Lung (tissue), 12 donors: Measurements from ENCODE around the gene EML1. TPM values are rescaled to one million over a fixed set of nuclear protein-coding genes. Genes with fewer than 3 reads are reported as not detected.

Experiments used
- ATAC-seq: fragments of 200-7000 bp; cut with Tn5 transposase; one replicate; pipeline ENCODE4 v1.9.1; 2020; ENCODE audit warnings: moderate number of reproducible peaks; ENCODE audit not compliant: insufficient read depth, low FRiP score
- DNase-seq, 3 donors: peaks; one replicate each; pipeline ENCODE4 v3.0.0-alpha.2; 2013 to 2017
- H3K27ac ChIP-seq, 2 donors: one replicate each; pipeline ENCODE4 v1.5.1; 2013; ENCODE audit warnings: mild to moderate bottlenecking in 2 of 2, moderate library complexity in 2 of 2, control low read depth in 1 of 2, inconsistent platforms in 1 of 2, low read depth in 1 of 2, low read length in 1 of 2
- H3K27me3 ChIP-seq, 3 donors: one replicate each; pipeline ENCODE4 v1.5.1; 2013; ENCODE audit warnings: low read length in 2 of 3; ENCODE audit not compliant: control insufficient read depth in 3 of 3, insufficient read depth in 3 of 3
- H3K36me3 ChIP-seq, 4 donors: one replicate each; pipeline ENCODE4 v1.5.1; 2013; ENCODE audit warnings: low read length in 4 of 4, mild to moderate bottlenecking in 1 of 4, moderate library complexity in 1 of 4; ENCODE audit not compliant: control insufficient read depth in 4 of 4, insufficient read depth in 4 of 4
- H3K4me1 ChIP-seq, 5 donors: one replicate each; pipeline ENCODE4 v1.5.1; 2013; ENCODE audit warnings: low read length in 5 of 5, mild to moderate bottlenecking in 2 of 5, moderate library complexity in 1 of 5; ENCODE audit not compliant: control insufficient read depth in 5 of 5, insufficient read depth in 5 of 5
- H3K4me3 ChIP-seq: one replicate; pipeline ENCODE4 v1.5.1; 2013; ENCODE audit warnings: mild to moderate bottlenecking, control low read depth, moderate library complexity
- H3K9ac ChIP-seq, 2 donors: one replicate each; pipeline ENCODE4 v1.5.1; 2013; ENCODE audit warnings: low read length in 2 of 2, control low read depth in 1 of 2; ENCODE audit not compliant: insufficient read depth in 1 of 2
- H3K9me3 ChIP-seq, 4 donors: one replicate each; pipeline ENCODE4 v1.5.1; 2013; ENCODE audit warnings: low read length in 3 of 4, mild to moderate bottlenecking in 1 of 4, moderate library complexity in 1 of 4; ENCODE audit not compliant: control insufficient read depth in 4 of 4, insufficient read depth in 3 of 4
- WGBS, 2 donors: extraction: QIAGEN DNeasy Blood & Tissue Kit; methylation state at CpG; one replicate each; pipeline ENCODE4 v1.1.7; 2013; 5-methylcytosine and 5-hydroxymethylcytosine counted together
- polyA plus RNA-seq, 2 donors: library from polyadenylated mRNA; stranded (reverse); fragments of 200-250 nt; gene quantifications; one replicate each; pipeline ENCODE4 v1.2.1, GENCODE V29; 2013
- total RNA-seq, 2 donors: library from RNA; depleted of rRNA in 1 of 2; stranded (reverse); fragments of >200 nt in 1 of 2; gene quantifications; one replicate each; pipeline ENCODE4 v1.2.1, GENCODE V29; 2014 to 2021
- TF ChIP-seq, protein P1 (sequence below): IDR thresholded peaks from 2 replicates; pipeline ENCODE4 v1.5.1; 2012; ENCODE audit warnings: mild to moderate bottlenecking; ENCODE audit errors: control extremely low read depth, extremely low read depth
- donor health status: control.
- donor health status: control.
- donor health status: Bipolar disorder and iron deficiency.
- donor health status: healthy.
- donor health status: DM: yes; HTN: yes; CAD: no.

Gene EML1
- total and polyA plus RNA-seq, 4 donors = 6.7 to 88.0 (median 22.8) TPM

DNA sequence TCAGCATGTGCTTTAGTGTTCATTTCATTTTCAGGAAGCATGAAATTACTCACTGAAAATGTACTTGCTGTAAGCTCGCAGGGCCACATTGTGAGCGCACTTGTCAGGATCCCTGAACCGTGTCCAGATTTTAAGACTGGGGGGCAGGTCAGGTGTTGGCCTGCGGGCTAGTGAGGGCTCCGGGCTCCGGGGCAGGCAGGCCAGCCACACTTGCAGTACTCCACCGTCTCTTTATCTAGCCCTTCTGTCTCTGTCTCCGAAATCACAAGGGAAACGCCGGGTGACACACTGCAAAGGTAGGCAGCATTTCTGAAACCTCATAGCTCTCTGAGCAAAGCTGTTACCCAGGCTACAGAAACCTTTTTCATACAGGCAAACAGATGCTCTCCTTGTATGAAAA, 98.7 kb downstream of the EML1 start:
- Histone ChIP-seq H3K9me3 (peaks cover 0 to 1% (median 0%) of the 10 kb centered on the region in 4 donors), H3K27ac (no peak overlapping the region), H3K36me3 (peaks cover 0 to 4% (median 0%) of the 10 kb centered on the region in 4 donors), H3K9ac (no peak overlapping the region), H3K4me1 (no peaks in the 10 kb centered on the region), H3K4me3 (no peak overlapping the region), H3K27me3 (no peaks in the 10 kb centered on the region)
- TF ChIP-seq, protein P1, sequence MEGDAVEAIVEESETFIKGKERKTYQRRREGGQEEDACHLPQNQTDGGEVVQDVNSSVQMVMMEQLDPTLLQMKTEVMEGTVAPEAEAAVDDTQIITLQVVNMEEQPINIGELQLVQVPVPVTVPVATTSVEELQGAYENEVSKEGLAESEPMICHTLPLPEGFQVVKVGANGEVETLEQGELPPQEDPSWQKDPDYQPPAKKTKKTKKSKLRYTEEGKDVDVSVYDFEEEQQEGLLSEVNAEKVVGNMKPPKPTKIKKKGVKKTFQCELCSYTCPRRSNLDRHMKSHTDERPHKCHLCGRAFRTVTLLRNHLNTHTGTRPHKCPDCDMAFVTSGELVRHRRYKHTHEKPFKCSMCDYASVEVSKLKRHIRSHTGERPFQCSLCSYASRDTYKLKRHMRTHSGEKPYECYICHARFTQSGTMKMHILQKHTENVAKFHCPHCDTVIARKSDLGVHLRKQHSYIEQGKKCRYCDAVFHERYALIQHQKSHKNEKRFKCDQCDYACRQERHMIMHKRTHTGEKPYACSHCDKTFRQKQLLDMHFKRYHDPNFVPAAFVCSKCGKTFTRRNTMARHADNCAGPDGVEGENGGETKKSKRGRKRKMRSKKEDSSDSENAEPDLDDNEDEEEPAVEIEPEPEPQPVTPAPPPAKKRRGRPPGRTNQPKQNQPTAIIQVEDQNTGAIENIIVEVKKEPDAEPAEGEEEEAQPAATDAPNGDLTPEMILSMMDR = no peak
- DNase-seq = no peak
- WGBS, 2 donors = 88 to 93% methylated on average over 10 of the region's 10 CpGs
- ATAC-seq = no peak

DNA sequence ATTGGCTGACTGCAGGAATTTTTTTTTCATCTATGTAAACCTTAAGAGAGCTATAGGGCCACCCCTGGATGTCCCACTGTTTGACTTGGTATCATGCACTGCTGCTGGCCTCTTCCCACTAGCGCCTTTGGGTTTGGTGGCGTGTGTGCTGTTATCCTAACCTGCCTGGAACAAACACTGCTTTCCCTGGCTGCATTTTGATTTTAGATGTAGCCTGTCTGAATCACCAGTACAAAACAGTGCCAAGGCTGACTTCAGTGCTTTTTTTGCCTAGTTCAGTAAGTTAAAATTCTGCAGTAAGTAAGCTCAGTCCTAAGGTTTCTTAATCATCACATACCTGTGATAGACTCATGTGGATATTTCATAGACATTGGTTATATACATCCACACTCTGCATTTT, 99.2 kb downstream of the EML1 start:
- H3K27me3 ChIP-seq = no peaks in the 10 kb centered on the region
- ATAC-seq (no peak), DNase-seq (no peak)
- WGBS, 2 donors = 71 to 96% methylated on average over 2 of the region's 2 CpGs
- H3K36me3 ChIP-seq = peaks cover 0 to 4% (median 1%) of the 10 kb centered on the region in 4 donors
- H3K27ac ChIP-seq = no peak overlapping the region
- H3K9ac ChIP-seq = no peak overlapping the region
- no peaks in the 10 kb centered on the region for H3K4me1 ChIP-seq
- peaks cover 0 to 1% (median 0%) of the 10 kb centered on the region in 4 donors for H3K9me3 ChIP-seq
- TF ChIP-seq, protein P1 = no peak
- no peak overlapping the region for H3K4me3 ChIP-seq

DNA sequence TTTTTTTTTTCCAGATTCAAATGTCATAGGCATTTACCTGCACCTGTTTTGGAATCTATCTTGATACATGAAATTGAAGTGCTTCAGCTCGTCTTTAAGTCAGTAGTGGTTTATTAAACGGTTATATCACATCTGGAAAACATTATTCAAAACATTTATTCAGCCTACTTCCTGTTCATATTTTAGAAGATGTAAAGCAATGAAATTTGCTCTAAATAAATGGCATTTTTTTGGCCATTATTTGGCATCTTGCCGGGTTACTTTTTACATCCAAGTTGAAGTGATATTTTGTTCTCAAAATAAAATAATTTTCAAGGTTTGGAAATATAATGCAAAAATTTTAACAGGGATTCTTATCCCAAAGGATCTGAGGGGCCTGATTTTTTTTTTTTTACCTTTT, 103.1 kb downstream of the EML1 start:
- no peak for ATAC-seq
- 52 to 73% methylated on average over 3 of the region's 3 CpGs for WGBS, 2 donors

More for the DNA sequence above, 103.1 kb downstream of the EML1 start:
- Histone ChIP-seq H3K4me1 (no peaks in the 10 kb centered on the region), H3K36me3 (peaks cover 4 to 7% (median 4%) of the 10 kb centered on the region in 4 donors), H3K9me3 (peaks cover 0 to 1% (median 0%) of the 10 kb centered on the region in 4 donors), H3K9ac (no peak overlapping the region), H3K27me3 (no peaks in the 10 kb centered on the region), H3K4me3 (no peak overlapping the region), H3K27ac (no peak overlapping the region)
- peak in 1 of 3 donors; percentile 13 for DNase-seq
- TF ChIP-seq, protein P1 = no peak
